ENCODE data around the gene YEATS4. TPM values are rescaled to one million over a fixed set of nuclear protein-coding genes. Genes with fewer than 3 reads are reported as not detected.
A peak's percentile ranks its signal among the peaks of the same experiment; 100 is the strongest.

YEATS4 gene
- total RNA-seq, 2 experiments from 2014 or later = 55.4 to 59.8 TPM

DNA sequence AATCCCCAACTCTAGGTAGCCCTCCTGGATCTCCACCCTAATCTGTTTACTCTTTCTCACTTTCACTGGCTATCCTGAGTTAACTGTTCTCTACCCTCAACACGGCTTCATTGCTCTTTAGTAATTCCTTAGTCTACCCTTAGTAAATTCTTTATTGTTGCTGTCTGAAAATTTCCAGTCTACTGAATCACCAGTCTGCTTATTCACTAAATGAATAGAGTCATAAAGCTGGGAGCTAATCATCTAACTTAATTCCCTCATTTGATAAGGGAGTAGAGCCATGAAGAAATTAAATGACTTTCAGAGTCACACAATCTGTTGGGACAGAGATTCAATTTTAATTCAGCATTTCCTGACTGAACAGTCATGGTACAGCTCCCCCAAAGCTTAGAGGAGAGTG lies 36.5 kb downstream of the YEATS4 start:
- peaks cover 7% of the 10 kb centered on the region for H3K9me3 Mint-ChIP-seq (ENCODE audit: low read depth)
- ChIA-PET CTCF (interaction anchor here (1.5 kb wide), 1 partner anchor 65 kb away, joined by 3 read pairs; no protein-coding TSS in a partner anchor), POLR2A (interaction anchor here (0.7 kb wide), 1 partner anchor 167 kb away, joined by 3 read pairs; no protein-coding TSS in a partner anchor)
- no peak overlapping the region for H3K27ac Mint-ChIP-seq
- H3K27me3 Mint-ChIP-seq = no peaks in the 10 kb centered on the region
- peaks cover 45% of the 10 kb centered on the region for H3K36me3 Mint-ChIP-seq (ENCODE audit: low read depth)
- DNase-seq (no peak), ATAC-seq (no peak)
- H3K4me3 Mint-ChIP-seq = no peak overlapping the region
- intact Hi-C loops (cut with DNase I, micrococcal nuclease) = no loop called here
- peaks cover 19% of the 10 kb centered on the region for H3K4me1 Mint-ChIP-seq

DNA sequence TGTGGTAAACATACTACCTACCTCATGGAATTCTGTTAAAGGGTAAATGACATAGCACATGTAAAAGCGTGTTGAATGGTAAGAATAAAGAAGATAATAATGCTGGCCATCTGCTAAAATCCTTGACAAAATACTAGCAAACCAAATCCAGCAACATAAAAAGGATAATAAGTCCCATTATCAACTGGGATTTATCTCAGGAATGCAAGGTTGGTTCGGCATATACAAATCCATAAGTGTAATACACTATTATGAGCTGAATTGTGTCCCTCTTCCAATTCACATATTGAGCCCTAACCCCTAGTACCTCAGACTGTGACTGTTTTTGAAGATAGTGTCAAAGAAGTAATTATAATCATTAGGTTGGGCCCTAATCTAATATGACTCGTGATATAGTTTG lies 37.4 kb downstream of the YEATS4 start:
- DNase-seq (no peak), ATAC-seq (no peak)
- H3K27ac Mint-ChIP-seq = no peak overlapping the region
- H3K9me3 Mint-ChIP-seq (ENCODE audit: low read depth) = peaks cover 7% of the 10 kb centered on the region
- H3K4me1 Mint-ChIP-seq = peaks cover 13% of the 10 kb centered on the region
- no peak overlapping the region for H3K4me3 Mint-ChIP-seq
- no peaks in the 10 kb centered on the region for H3K27me3 Mint-ChIP-seq
- CTCF ChIA-PET = no interaction called here
- intact Hi-C loops (cut with DNase I, micrococcal nuclease) = no loop called here
- peaks cover 36% of the 10 kb centered on the region for H3K36me3 Mint-ChIP-seq (ENCODE audit: low read depth)
- POLR2A ChIA-PET = interaction anchor here (0.7 kb wide), 1 partner anchor 166 kb away, joined by 3 read pairs; no protein-coding TSS in a partner anchor

DNA sequence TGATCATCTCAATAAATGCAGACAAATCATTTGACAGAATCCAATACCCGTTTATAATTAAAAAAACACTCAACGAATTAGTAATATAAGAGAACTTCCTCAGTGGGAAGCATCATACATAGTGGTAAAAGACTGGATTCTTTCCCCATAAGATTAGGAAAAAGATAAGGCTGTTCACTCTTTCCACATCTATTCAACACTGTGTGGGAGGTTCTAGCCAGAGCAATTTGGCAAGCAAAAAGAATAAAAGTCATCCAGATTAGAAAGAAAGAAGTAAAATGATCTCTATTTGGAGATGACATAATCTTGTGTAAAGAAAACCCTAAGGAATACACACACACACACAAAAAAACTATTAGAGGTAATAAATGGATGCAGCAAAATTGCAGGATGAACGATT lies 38.4 kb downstream of the YEATS4 start:
- DNase-seq (no peak), ATAC-seq (no peak)
- Mint-ChIP-seq H3K36me3 (ENCODE audit: low read depth) (peaks cover 33% of the 10 kb centered on the region), H3K9me3 (ENCODE audit: low read depth) (peaks cover 7% of the 10 kb centered on the region), H3K4me1 (peaks cover 4% of the 10 kb centered on the region), H3K27ac (no peak overlapping the region), H3K27me3 (no peaks in the 10 kb centered on the region), H3K4me3 (no peak overlapping the region)
- ChIA-PET CTCF (no interaction called here), POLR2A (no interaction called here)
- intact Hi-C loops (cut with DNase I, micrococcal nuclease) = no loop called here

DNA sequence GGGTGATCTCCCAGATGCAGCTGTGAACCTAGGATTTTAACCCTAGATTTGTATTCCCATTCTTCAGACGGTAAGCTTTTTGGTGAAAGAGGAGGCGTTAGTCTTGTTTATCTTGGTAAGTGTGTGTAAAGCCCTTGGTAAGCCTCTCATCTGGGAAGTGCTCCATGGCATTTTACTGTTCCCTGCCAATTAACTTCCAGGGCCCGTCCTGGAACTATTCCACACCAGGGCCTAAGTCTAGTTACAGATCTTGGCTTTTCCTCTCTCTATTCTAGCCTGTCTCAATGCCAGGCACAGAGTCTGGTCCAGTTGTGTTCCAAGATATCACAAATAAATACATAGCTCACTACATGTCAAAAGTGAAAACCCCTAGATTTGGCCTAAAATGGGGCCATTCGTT lies 42.4 kb downstream of the YEATS4 start:
- CTCF ChIA-PET = interaction anchor here (1.0 kb wide), 1 partner anchor 16 kb away, joined by 3 read pairs; no protein-coding TSS in a partner anchor
- POLR2A ChIA-PET = no interaction called here
- no peak for ATAC-seq
- intact Hi-C loops (cut with DNase I, micrococcal nuclease) = no loop called here
- peaks cover 12% of the 10 kb centered on the region for H3K36me3 Mint-ChIP-seq (ENCODE audit: low read depth)
- H3K27me3 Mint-ChIP-seq = no peaks in the 10 kb centered on the region
- no peak overlapping the region for H3K4me3 Mint-ChIP-seq
- no peaks in the 10 kb centered on the region for H3K4me1 Mint-ChIP-seq
- DNase-seq = no peak
- no peak overlapping the region for H3K27ac Mint-ChIP-seq
- no peaks in the 10 kb centered on the region for H3K9me3 Mint-ChIP-seq (ENCODE audit: low read depth)

DNA sequence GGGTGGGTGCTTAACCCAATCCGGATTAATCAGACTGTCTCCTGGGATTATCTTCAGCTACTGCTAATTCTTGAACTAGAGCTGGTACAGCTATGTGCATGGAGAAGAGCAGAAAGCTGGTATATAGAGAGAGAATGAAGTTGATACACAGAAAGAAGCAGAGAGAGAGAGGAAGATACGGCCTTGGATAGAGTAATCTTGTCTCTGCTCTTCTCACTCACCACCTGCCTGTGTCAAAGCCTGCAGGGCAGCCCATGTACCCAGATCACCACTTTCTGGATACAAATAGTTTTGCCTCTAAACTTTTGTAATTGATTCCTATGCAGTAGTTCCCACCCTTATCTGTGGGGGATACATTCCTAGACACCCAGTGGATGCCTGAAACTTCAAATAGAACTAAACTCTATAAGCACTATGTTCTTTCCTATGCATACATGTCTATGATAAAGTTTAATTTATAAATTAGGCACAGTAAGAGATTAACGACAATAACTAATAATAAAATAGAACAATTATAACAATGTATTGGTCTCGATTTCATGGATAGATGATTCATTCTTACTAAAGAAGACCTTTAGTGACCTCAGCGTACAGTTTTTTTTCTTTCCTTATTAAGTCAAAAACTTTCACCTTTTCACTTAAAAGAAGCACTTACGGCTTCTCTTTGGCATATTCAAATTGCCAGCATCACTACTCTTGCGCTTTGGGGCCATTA lies 45.5 kb downstream of the YEATS4 start:
- Mint-ChIP-seq H3K4me3 (no peak overlapping the region), H3K27me3 (no peaks in the 10 kb centered on the region), H3K36me3 (ENCODE audit: low read depth) (peaks cover 7% of the 10 kb centered on the region), H3K9me3 (ENCODE audit: low read depth) (no peaks in the 10 kb centered on the region), H3K4me1 (no peaks in the 10 kb centered on the region), H3K27ac (no peak overlapping the region)
- intact Hi-C loops (cut with DNase I, micrococcal nuclease) = no loop called here
- DNase-seq = no peak
- no peak for ATAC-seq
- ChIA-PET POLR2A (no interaction called here), CTCF (no interaction called here)

DNA sequence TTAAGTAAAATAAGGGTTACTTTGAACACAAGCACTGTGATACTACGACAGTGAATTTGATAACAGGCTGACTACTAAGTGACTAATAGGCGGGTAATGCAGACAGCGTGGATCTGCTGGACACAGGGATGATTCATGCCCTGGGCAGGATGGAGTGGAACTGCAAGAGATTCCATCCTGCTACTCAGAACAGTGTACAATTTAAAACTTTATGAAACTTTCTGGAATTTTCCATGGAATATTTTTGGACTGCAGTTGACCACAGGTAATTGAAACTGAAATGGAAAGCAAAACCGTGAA lies 46.0 kb downstream of the YEATS4 start:
- H3K27me3 Mint-ChIP-seq = no peaks in the 10 kb centered on the region
- no peak overlapping the region for H3K4me3 Mint-ChIP-seq
- no peaks in the 10 kb centered on the region for H3K4me1 Mint-ChIP-seq
- ChIA-PET CTCF (no interaction called here), POLR2A (no interaction called here)
- H3K27ac Mint-ChIP-seq = no peak overlapping the region
- intact Hi-C loops (cut with DNase I, micrococcal nuclease) = no loop called here
- peaks cover 12% of the 10 kb centered on the region for H3K36me3 Mint-ChIP-seq (ENCODE audit: low read depth)
- DNase-seq = no peak
- no peak for ATAC-seq
- H3K9me3 Mint-ChIP-seq (ENCODE audit: low read depth) = no peaks in the 10 kb centered on the region

DNA sequence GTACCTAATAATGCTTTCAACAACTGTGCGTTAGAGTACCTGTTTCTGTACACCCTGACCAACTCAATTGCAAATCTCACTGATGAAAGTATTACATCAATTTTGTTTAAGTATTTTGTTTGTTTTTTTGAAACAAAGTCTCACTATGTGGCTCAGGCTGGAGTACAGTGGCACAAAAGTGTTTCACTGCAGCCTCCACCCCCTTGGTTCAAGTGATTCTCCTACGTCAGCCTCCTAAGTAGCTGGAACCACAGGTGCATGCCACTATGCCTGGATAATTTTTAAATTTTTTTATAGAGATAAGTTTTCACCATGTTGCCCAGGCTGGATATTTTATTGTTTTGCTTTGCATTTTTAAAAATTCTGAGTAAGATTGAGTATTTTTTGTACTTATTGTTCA lies 46.7 kb downstream of the YEATS4 start:
- H3K4me3 Mint-ChIP-seq = no peak overlapping the region
- DNase-seq (no peak), ATAC-seq (no peak)
- peaks cover 13% of the 10 kb centered on the region for H3K36me3 Mint-ChIP-seq (ENCODE audit: low read depth)
- no peaks in the 10 kb centered on the region for H3K9me3 Mint-ChIP-seq (ENCODE audit: low read depth)
- H3K27ac Mint-ChIP-seq = no peak overlapping the region
- H3K4me1 Mint-ChIP-seq = no peaks in the 10 kb centered on the region
- POLR2A ChIA-PET = no interaction called here
- intact Hi-C loops (cut with DNase I, micrococcal nuclease) = no loop called here
- CTCF ChIA-PET = no interaction called here
- H3K27me3 Mint-ChIP-seq = no peaks in the 10 kb centered on the region

DNA sequence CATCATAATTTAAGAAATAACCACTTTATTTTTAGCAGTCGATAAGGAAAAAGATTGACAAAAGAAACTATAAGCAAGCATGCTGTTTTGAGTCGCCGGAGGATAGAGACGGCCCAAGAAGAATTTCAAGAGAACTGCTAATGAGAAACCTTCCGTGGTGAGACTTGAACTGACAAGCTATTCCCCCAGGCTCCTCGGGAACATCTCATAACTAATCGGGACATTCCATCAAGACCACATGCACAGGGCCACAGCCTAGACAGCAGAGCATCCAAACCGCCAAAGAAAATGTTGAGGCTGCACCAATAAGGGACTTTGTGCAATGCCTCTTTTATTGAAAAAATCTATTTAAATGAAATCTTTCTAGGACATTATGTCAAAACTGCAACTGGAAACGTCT lies 51.0 kb downstream of the YEATS4 start:
- ChIA-PET CTCF (interaction anchor here (1.0 kb wide), 1 partner anchor 161 kb away, joined by 3 read pairs; no protein-coding TSS in a partner anchor), POLR2A (no interaction called here)
- no peak for DNase-seq
- H3K4me3 Mint-ChIP-seq = no peak overlapping the region
- no peak overlapping the region for H3K27ac Mint-ChIP-seq
- no peaks in the 10 kb centered on the region for H3K9me3 Mint-ChIP-seq (ENCODE audit: low read depth)
- ATAC-seq = no peak
- intact Hi-C loops (cut with DNase I, micrococcal nuclease) = no loop called here
- no peaks in the 10 kb centered on the region for H3K4me1 Mint-ChIP-seq
- H3K27me3 Mint-ChIP-seq = no peaks in the 10 kb centered on the region
- H3K36me3 Mint-ChIP-seq (ENCODE audit: low read depth) = peaks cover 13% of the 10 kb centered on the region

DNA sequence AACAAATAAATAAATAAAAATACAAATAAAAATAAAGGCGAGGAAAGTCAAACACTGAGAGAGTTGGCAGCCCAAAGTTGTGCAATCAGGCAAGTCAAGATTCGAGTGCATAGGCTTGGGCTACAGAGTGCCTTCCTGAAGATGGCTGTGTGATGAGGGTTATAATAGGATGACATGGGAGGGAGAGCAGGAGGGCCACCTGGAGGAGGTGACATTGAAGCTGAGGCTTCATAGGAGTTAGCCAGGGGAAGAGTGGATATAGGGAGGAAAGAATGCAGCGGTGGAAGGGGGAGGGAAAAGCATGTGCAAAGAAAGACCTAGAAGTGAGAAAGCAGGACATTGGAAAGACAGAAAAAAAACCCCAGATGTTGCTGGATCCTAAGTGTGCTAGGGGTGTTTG lies 53.1 kb downstream of the YEATS4 start:
- no peaks in the 10 kb centered on the region for H3K4me1 Mint-ChIP-seq
- CTCF ChIA-PET = no interaction called here
- DNase-seq = no peak
- H3K27ac Mint-ChIP-seq = no peak overlapping the region
- H3K9me3 Mint-ChIP-seq (ENCODE audit: low read depth) = no peaks in the 10 kb centered on the region
- intact Hi-C loops (cut with DNase I, micrococcal nuclease) = no loop called here
- POLR2A ChIA-PET = no interaction called here
- ATAC-seq = no peak
- H3K27me3 Mint-ChIP-seq = no peaks in the 10 kb centered on the region
- H3K36me3 Mint-ChIP-seq (ENCODE audit: low read depth) = peaks cover 11% of the 10 kb centered on the region
- no peak overlapping the region for H3K4me3 Mint-ChIP-seq

DNA sequence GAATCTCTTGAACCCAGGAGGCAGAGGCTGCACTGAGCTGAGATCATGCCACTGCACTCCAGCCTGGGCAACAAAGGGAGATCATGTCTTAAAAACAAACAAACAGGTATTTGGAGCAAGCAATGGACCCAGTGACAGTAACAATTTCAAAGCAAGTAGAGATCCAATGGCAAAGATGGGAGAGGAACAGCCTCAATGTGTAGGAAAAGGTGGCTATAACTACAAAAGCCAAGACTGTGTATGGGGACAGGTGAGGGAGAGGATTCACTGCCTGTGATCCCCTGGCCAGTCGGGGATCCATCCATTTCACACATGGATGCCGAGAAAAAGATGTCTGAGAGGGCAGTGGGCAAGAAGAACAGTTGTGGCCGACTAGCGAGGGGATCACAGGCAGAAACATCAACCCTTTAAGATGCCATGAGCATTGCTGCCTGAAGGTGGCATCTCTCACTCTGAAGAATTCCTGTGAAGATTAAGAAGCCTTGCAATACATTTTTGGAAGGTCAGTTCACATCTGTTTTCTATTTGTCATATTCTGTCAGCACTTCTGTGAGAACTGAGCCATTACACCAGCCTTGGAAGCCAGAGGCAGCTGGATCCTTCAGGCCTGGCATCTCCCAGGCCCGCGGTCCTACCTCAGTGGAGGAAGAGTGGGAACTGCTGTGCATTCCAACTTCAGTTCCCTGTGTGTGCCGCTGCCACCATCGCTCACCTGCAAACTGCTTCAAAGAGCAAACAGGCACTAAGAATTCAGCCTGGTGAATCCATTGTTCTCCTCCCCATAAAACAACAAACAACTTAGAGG lies 56.1 kb downstream of the YEATS4 start:
- intact Hi-C loops (cut with DNase I, micrococcal nuclease) = loop anchor here in 1 of 2 experiments (2.0 kb wide), 1 partner anchor 155 kb away; no protein-coding TSS in a partner anchor

DNA sequence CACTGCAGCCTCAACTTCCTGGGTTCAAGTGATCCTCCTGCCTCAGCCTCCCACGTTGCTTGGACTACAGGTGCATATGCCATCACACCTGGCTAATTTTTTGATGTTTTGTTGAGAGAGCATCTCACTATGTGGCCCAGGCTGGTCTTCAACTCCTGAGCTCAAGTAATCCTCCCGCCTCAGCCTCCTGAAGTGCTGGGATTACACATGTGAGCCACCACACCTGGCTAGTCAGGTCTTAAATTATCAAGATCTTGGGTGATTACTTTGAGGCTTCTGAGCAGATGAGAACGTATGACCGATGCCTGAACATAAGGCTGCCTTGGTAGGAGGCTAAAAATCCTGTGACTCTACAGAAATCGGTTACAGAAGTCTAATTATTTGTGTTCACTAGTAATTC lies 57.7 kb downstream of the YEATS4 start:
- CTCF ChIA-PET = interaction anchor here (0.9 to 1.1 kb wide), 2 partner anchors 193 to 223 kb away, joined by 3 read pairs; partner anchors contain the start of gene LRRC10

More for the DNA sequence above, 56.1 kb downstream of the YEATS4 start:
- no peaks in the 10 kb centered on the region for H3K36me3 Mint-ChIP-seq (ENCODE audit: low read depth)
- H3K27me3 Mint-ChIP-seq = no peaks in the 10 kb centered on the region
- no peak overlapping the region for H3K27ac Mint-ChIP-seq
- H3K4me3 Mint-ChIP-seq = no peak overlapping the region
- ATAC-seq = no peak
- no peaks in the 10 kb centered on the region for H3K4me1 Mint-ChIP-seq
- peak; percentile 21 for DNase-seq
- ChIA-PET POLR2A (no interaction called here), CTCF (interaction anchor here (0.7 kb wide), 1 partner anchor 106 kb away, joined by 3 read pairs; no protein-coding TSS in a partner anchor)
- H3K9me3 Mint-ChIP-seq (ENCODE audit: low read depth) = no peaks in the 10 kb centered on the region

DNA sequence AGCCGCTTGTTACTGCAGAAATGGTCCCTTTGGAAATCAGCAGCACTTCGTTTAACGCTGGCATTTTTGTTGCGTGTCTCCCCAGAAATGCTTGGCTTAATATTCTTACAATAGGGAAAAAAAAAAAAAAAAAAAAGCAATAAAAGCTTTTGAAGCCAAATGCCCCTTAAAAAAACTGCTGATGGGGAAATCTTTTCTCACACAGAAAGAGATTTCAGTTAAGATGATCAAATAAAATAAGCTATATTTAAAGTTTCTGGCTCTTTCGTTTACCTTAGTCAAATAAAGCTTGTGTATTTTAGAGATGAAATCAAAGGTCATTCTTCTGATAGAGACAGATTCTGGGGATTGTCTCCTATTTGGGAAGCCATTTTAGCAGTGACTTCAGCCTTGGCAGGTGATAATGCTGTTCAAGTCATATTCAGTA lies 58.2 kb downstream of the YEATS4 start:
- ChIA-PET CTCF (interaction anchor here (0.6 to 1.1 kb wide), 3 partner anchors 172 to 223 kb away, joined by 3 to 4 read pairs (median 3); partner anchors contain the start of gene LRRC10), POLR2A (interaction anchor here (0.7 kb wide), 1 partner anchor 15 kb away, joined by 4 read pairs; no protein-coding TSS in a partner anchor)
- intact Hi-C loops (cut with DNase I, micrococcal nuclease) = no loop called here
- ATAC-seq (no peak), DNase-seq (no peak)
- H3K9me3 Mint-ChIP-seq (ENCODE audit: low read depth) = no peaks in the 10 kb centered on the region
- H3K36me3 Mint-ChIP-seq (ENCODE audit: low read depth) = no peaks in the 10 kb centered on the region
- no peak overlapping the region for H3K4me3 Mint-ChIP-seq
- no peak overlapping the region for H3K27ac Mint-ChIP-seq
- no peaks in the 10 kb centered on the region for H3K27me3 Mint-ChIP-seq
- H3K4me1 Mint-ChIP-seq = no peaks in the 10 kb centered on the region

More for the DNA sequence above, 57.7 kb downstream of the YEATS4 start:
- POLR2A ChIA-PET = no interaction called here
- Mint-ChIP-seq H3K36me3 (ENCODE audit: low read depth) (no peaks in the 10 kb centered on the region), H3K9me3 (ENCODE audit: low read depth) (no peaks in the 10 kb centered on the region), H3K4me1 (no peaks in the 10 kb centered on the region), H3K27ac (no peak overlapping the region), H3K27me3 (no peaks in the 10 kb centered on the region), H3K4me3 (no peak overlapping the region)
- DNase-seq (no peak), ATAC-seq (no peak)
- intact Hi-C loops (cut with DNase I, micrococcal nuclease) = no loop called here
